ENCODE data around the gene ADRA2B.
A peak's percentile ranks its signal among the peaks of the same experiment; 100 is the strongest.

Gene ADRA2B

GRCh38 chr2:96158554-96158940 is 42.2 kb upstream of the ADRA2B start:
- TF ChIP-seq CTCF (IDR thresholded peaks at IDR 0.05; ENCODE audit: low read depth, low read length, missing control alignments), result no peak
- no peak for DNase-seq (ENCODE audit: low read depth)
- H3K4me3 ChIP-seq (ENCODE audit: low read depth, low read length), result peak overlapping the region; percentile 15; the same call in 1 of the 2 replicates

GRCh38 chr2:96157649-96158553 is 41.5 kb upstream of the ADRA2B start:
- no peak for TF ChIP-seq CTCF (IDR thresholded peaks at IDR 0.05; ENCODE audit: low read depth, low read length, missing control alignments)
- peak overlapping the region; percentile 15 for H3K4me3 ChIP-seq (ENCODE audit: low read depth, low read length)
- no peak for DNase-seq (ENCODE audit: low read depth)

GRCh38 chr2:96156926-96157648 is 40.7 kb upstream of the ADRA2B start:
- peak overlapping the region; percentile 7; the same call in 1 of the 2 replicates for H3K4me3 ChIP-seq (ENCODE audit: low read depth, low read length)
- no peak for DNase-seq (ENCODE audit: low read depth)
- TF ChIP-seq CTCF (IDR thresholded peaks at IDR 0.05; ENCODE audit: low read depth, low read length, missing control alignments), result no peak

DNA sequence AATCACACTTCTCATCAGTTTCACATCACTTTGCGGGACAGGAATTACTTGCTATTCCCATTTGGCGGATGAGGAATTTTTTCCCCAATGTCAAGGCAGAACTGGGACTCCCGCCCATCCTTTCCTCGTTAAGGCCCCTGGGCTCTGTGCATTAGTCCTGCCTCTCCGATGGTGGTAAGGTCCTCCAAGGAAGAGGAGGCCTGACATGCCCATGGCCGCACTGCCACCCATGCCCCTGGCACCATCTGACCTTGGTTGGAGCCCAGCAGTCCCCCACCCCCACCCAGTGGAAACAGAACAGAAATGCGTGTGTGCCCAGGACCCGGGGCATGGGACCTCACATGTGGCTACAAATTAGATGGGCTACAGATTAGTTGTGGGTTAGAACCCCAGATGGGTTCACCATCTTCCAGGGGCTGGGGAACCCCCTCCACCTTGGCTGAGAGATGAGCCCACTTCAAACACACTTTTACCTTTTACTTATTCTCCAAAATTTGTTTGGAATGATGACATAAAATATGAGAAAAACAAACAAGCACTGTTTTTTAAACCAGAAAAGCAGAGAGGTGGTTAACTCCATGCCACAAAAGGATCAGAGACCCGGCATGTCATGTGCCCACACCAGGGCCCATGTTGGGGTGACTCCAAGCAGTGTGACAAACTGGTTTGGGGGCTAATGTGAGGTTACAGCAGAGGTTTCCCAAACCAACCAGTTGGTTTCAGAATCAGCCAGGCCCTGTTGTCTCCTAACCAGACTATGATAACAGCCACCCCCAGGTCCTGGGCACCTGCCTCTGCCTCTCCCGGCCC is 39.8 kb upstream of the ADRA2B start:
- TF ChIP-seq CTCF (IDR thresholded peaks at IDR 0.05; ENCODE audit: low read depth, low read length, missing control alignments), result no peak
- DNase-seq (ENCODE audit: low read depth), result no peak
- H3K4me3 ChIP-seq (ENCODE audit: low read depth, low read length), result no peak overlapping the region

DNA sequence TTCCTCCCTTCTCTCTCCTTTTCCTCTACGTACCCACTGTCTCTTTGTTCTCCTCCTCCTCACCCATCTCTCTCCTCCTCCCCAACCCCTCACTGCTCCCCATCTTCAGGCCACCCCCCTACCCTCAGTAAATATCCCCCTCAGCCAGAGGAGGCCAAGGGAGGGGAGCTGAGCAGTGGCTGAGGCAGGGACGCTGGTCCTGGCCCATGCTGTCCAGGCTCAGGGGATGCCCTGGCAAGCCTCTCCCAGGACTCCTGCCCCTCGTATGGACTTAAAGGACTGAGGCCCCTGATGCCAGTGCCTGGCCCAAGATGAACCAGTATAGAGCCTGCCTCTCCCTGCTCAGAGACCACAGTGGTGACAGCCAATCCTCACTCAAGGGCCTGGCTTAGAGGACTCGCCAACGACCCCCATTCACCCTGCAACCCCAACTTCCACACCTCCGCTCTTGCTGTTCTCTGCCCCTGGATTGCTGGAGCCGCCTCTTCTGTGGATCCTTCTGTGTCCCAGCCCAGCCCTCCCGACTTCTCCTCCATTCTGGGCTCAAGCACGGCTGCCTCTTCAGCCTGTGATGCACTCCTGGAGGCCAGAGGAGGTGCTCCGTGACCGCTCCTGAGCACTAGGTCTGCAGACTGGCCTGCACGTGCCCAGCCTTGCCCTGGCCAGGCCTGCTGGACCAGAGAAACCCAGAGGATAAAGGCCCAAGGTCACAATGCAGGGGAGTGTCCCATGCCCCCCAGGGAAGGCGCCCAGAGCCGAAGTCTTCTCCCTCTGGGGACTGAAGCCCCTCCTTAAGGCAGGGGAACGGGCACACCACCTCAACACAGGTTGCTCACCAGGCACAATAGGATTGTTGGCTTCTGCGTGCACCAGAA is 38.4 kb upstream of the ADRA2B start:
- H3K4me3 ChIP-seq (ENCODE audit: low read depth, low read length), result no peak overlapping the region
- no peak for DNase-seq (ENCODE audit: low read depth)
- TF ChIP-seq CTCF (IDR thresholded peaks at IDR 0.05; ENCODE audit: low read depth, low read length, missing control alignments), result no peak

GRCh38 chr2:96153991-96154431 is 37.6 kb upstream of the ADRA2B start:
- no peak for DNase-seq (ENCODE audit: low read depth)
- TF ChIP-seq CTCF (IDR thresholded peaks at IDR 0.05; ENCODE audit: low read depth, low read length, missing control alignments), result no peak
- H3K4me3 ChIP-seq (ENCODE audit: low read depth, low read length), result no peak overlapping the region

Measured in GM12864 (cell line).